Thyroid gland (tissue), 4 donors: ENCODE measurements around the gene SHC3.

ENCODE experiments used
- CTCF ChIP-seq, 6 experiments: fragments of 200-600 bp in 3 of 6; fragments of 450-650 bp in 3 of 6; sonication (generic) in 3 of 6; IDR thresholded peaks; one replicate each; pipeline ENCODE4 v1.5.1; 2016 to 2019; ENCODE audit warnings: antibody characterized with exemption in 6 of 6, mild to moderate bottlenecking in 2 of 6, inconsistent platforms in 1 of 6, moderate library complexity in 1 of 6
- POLR2A ChIP-seq, 2 donors: fragments of 450-650 bp; IDR thresholded peaks; one replicate each; pipeline ENCODE4 v1.6.1; 2017; ENCODE audit warnings: antibody characterized with exemption in 2 of 2, mild to moderate bottlenecking in 2 of 2, moderate library complexity in 1 of 2

GRCh38 chr9:89037891-89038290 is 140.7 kb downstream of the SHC3 start:
- TF ChIP-seq CTCF (IDR thresholded peaks at IDR 0.05): no peak
- no peak for TF ChIP-seq POLR2A (IDR thresholded peaks at IDR 0.05)
